Neuronal stem cell (in vitro differentiated cells): ENCODE results near the gene USPL1.

Source experiments
- DNase-seq: peaks from one replicate; pipeline ENCODE4 v3.0.0-alpha.2; 2013; ENCODE audit warnings: low spot score
- H2AFZ ChIP-seq: one replicate; pipeline ENCODE4 v1.6.1; 2013; ENCODE audit warnings: mild to moderate bottlenecking, low read length, inconsistent platforms
- H2AK5ac ChIP-seq: 2 replicates; pipeline ENCODE4 v1.6.1; 2013; ENCODE audit warnings: low read depth, mild to moderate bottlenecking, inconsistent platforms, low read length, moderate library complexity, mixed read lengths
- H2BK120ac ChIP-seq: 2 replicates; pipeline ENCODE4 v1.6.1; 2013; ENCODE audit warnings: low read depth, mild to moderate bottlenecking, inconsistent platforms, low read length, moderate library complexity, mixed read lengths
- H2BK12ac ChIP-seq: one replicate; pipeline ENCODE4 v1.6.1; 2013; ENCODE audit warnings: low read length, inconsistent platforms
- H2BK15ac ChIP-seq: 2 replicates; pipeline ENCODE4 v1.6.1; 2013; ENCODE audit warnings: mild to moderate bottlenecking, low read length, inconsistent platforms, mixed read lengths
- H2BK5ac ChIP-seq: one replicate; pipeline ENCODE4 v1.6.1; 2013; ENCODE audit warnings: inconsistent platforms, mild to moderate bottlenecking, low read length, moderate library complexity
- H3K14ac ChIP-seq: one replicate; pipeline ENCODE4 v1.6.1; 2013; ENCODE audit warnings: low read length, inconsistent platforms
- H3K18ac ChIP-seq: 2 replicates; pipeline ENCODE4 v1.6.1; 2013; ENCODE audit warnings: low read length, inconsistent platforms
- H3K23ac ChIP-seq: 2 replicates; pipeline ENCODE4 v1.6.1; 2013; ENCODE audit warnings: low read depth, mild to moderate bottlenecking, mixed read lengths, low read length, inconsistent platforms; ENCODE audit not compliant: poor library complexity
- H3K27ac ChIP-seq: replicated peaks from 3 replicates; pipeline ENCODE4 v1.5.1; 2013; ENCODE audit warnings: low read length, inconsistent platforms
- H3K27me3 ChIP-seq, 3 experiments: 2 replicates each; pipeline ENCODE4 v1.6.1; 2013; ENCODE audit warnings: low read length in 3 of 3, mild to moderate bottlenecking in 2 of 3, inconsistent platforms in 1 of 3, low read depth in 1 of 3, mixed read lengths in 1 of 3, moderate library complexity in 1 of 3; ENCODE audit not compliant: control insufficient read depth in 3 of 3, insufficient read depth in 3 of 3
- H3K36me3 ChIP-seq, 2 donors: replicated peaks in 1 of 2; 2 replicates each; pipeline ENCODE4 v1.6.1; 2013; ENCODE audit warnings: low read length in 2 of 2; ENCODE audit not compliant: control insufficient read depth in 2 of 2, insufficient read depth in 2 of 2
- H3K4ac ChIP-seq: 2 replicates; pipeline ENCODE4 v1.6.1; 2013; ENCODE audit warnings: inconsistent platforms, mild to moderate bottlenecking, low read length, moderate library complexity
- H3K4me1 ChIP-seq, 2 donors: 1 replicate in 1 of 2; 2 replicates in 1 of 2; pipeline ENCODE4 v1.6.1; 2013; ENCODE audit warnings: low read length in 2 of 2, low read depth in 1 of 2; ENCODE audit not compliant: control insufficient read depth in 2 of 2, insufficient read depth in 1 of 2
- H3K4me2 ChIP-seq: one replicate; pipeline ENCODE4 v1.6.1; 2013; ENCODE audit warnings: mild to moderate bottlenecking, low read length, inconsistent platforms; ENCODE audit not compliant: insufficient read depth, poor library complexity, severe bottlenecking
- H3K4me3 ChIP-seq, 2 donors: 2 replicates each; pipeline ENCODE4 v1.5.1; 2013; ENCODE audit warnings: low read length in 2 of 2, mild to moderate bottlenecking in 2 of 2, inconsistent platforms in 1 of 2, moderate library complexity in 1 of 2
- H3K79me1 ChIP-seq: one replicate; pipeline ENCODE4 v1.6.1; 2013; ENCODE audit warnings: low read depth, mild to moderate bottlenecking, inconsistent platforms, low read length, moderate library complexity
- H3K9ac ChIP-seq: one replicate; pipeline ENCODE4 v1.6.1; 2013; ENCODE audit warnings: mild to moderate bottlenecking, low read depth, low read length, inconsistent platforms; ENCODE audit not compliant: poor library complexity
- H3K9me3 ChIP-seq, 2 donors: replicated peaks in 1 of 2; 2 replicates each; pipeline versions ENCODE3 to v1.6.1; 2013; ENCODE audit warnings: low read length in 2 of 2, mild to moderate bottlenecking in 2 of 2, inconsistent platforms in 1 of 2, low read depth in 1 of 2, mixed read lengths in 1 of 2, moderate library complexity in 1 of 2; ENCODE audit not compliant: control insufficient read depth in 2 of 2, insufficient read depth in 1 of 2
- H4K8ac ChIP-seq: one replicate; pipeline ENCODE4 v1.6.1; 2013; ENCODE audit warnings: low read depth, mild to moderate bottlenecking, inconsistent platforms, low read length, moderate library complexity
- H4K91ac ChIP-seq: one replicate; pipeline ENCODE4 v1.6.1; 2013; ENCODE audit warnings: low read length, low read depth, mild to moderate bottlenecking, inconsistent platforms; ENCODE audit not compliant: poor library complexity
- WGBS, 2 donors: extraction: QIAGEN DNeasy Blood & Tissue Kit; methylation state at CpG; one replicate each; pipeline ENCODE4 v1.1.7; 2013; ENCODE audit warnings: missing lambda C conversion rate in 2 of 2, mixed read lengths in 1 of 2; ENCODE audit not compliant: insufficient read length in 2 of 2, insufficient replicate concordance in 1 of 2; ENCODE audit errors: extremely low coverage in 2 of 2; 5-methylcytosine and 5-hydroxymethylcytosine counted together

USPL1 gene

GRCh38 chr13:30645629-30646028 lies 27.9 kb downstream of the USPL1 start:
- Histone ChIP-seq H2AK5ac (no peak overlapping the region), H3K27me3 (no peaks in the 10 kb centered on the region), H4K91ac (no peak overlapping the region), H3K18ac (no peak overlapping the region), H3K27ac (no peak overlapping the region), H3K14ac (no peak overlapping the region), H3K4me1 (no peaks in the 10 kb centered on the region), H3K9ac (no peak overlapping the region), H3K9me3 (no peaks in the 10 kb centered on the region), H2BK15ac (no peak overlapping the region), H3K36me3 (peaks cover 16 to 98% of the 10 kb centered on the region in 2 donors), H3K4me2 (no peak overlapping the region), H3K23ac (no peak overlapping the region), H2BK120ac (no peak overlapping the region), H3K79me1 (no peaks in the 10 kb centered on the region), H3K4ac (no peak overlapping the region), H2AFZ (no peak overlapping the region), H4K8ac (no peak overlapping the region), H2BK5ac (no peak overlapping the region), H2BK12ac (no peak overlapping the region), H3K4me3 (no peak overlapping the region)
- DNase-seq: no peak

- Histone ChIP-seq H3K14ac (no peak overlapping the region), H4K8ac (no peak overlapping the region), H2BK12ac (no peak overlapping the region), H3K4me3 (no peak overlapping the region), H3K18ac (no peak overlapping the region), H3K4me2 (no peak overlapping the region), H3K36me3 (peaks cover 16 to 100% of the 10 kb centered on the region in 2 donors), H3K9me3 (no peaks in the 10 kb centered on the region), H3K27me3 (no peaks in the 10 kb centered on the region), H2AFZ (no peak overlapping the region), H2BK120ac (no peak overlapping the region), H3K79me1 (no peaks in the 10 kb centered on the region), H4K91ac (no peak overlapping the region), H3K4me1 (no peaks in the 10 kb centered on the region), H3K27ac (no peak overlapping the region), H2BK15ac (no peak overlapping the region), H3K9ac (no peak overlapping the region), H3K23ac (no peak overlapping the region), H3K4ac (no peak overlapping the region), H2BK5ac (no peak overlapping the region), H2AK5ac (no peak overlapping the region)
- no CpG with 5 or more reads among the region's 3 CpGs for WGBS, 2 donors
- no peak for DNase-seq
These were observed 29.7 kb downstream of the USPL1 start for GRCh38 chr13:30647420-30647819.

GRCh38 chr13:30647824-30648521 lies 30.3 kb downstream of the USPL1 start:
- H3K9me3 ChIP-seq: no peaks in the 10 kb centered on the region
- no peak for DNase-seq
- no peak overlapping the region for H4K91ac ChIP-seq
- H3K36me3 ChIP-seq: peaks cover 18 to 100% of the 10 kb centered on the region in 2 donors
- peaks cover 0 to 2% of the 10 kb centered on the region in 2 donors for H3K4me1 ChIP-seq
- WGBS, 2 donors: no CpG with 5 or more reads among the region's 6 CpGs
- no peak overlapping the region for H3K4me2 ChIP-seq
- no peaks in the 10 kb centered on the region for H3K27me3 ChIP-seq
- H2BK120ac ChIP-seq: no peak overlapping the region
- no peak overlapping the region for H2BK12ac ChIP-seq
- no peak overlapping the region for H2BK15ac ChIP-seq
- H3K23ac ChIP-seq: no peak overlapping the region
- no peak overlapping the region for H3K9ac ChIP-seq
- H3K14ac ChIP-seq: no peak overlapping the region
- H3K4ac ChIP-seq: no peak overlapping the region
- H4K8ac ChIP-seq: no peak overlapping the region
- no peak overlapping the region for H2BK5ac ChIP-seq
- no peak overlapping the region for H3K27ac ChIP-seq
- no peaks in the 10 kb centered on the region for H3K79me1 ChIP-seq
- no peak overlapping the region for H2AFZ ChIP-seq
- no peak overlapping the region for H2AK5ac ChIP-seq
- no peak overlapping the region for H3K4me3 ChIP-seq
- no peak overlapping the region for H3K18ac ChIP-seq

- no peak overlapping the region for H3K18ac ChIP-seq
- H3K23ac ChIP-seq: no peak overlapping the region
- no peaks in the 10 kb centered on the region for H3K79me1 ChIP-seq
- H3K4me1 ChIP-seq: peaks cover 0 to 2% of the 10 kb centered on the region in 2 donors
- H3K4ac ChIP-seq: no peak overlapping the region
- H2BK12ac ChIP-seq: no peak overlapping the region
- no peak overlapping the region for H2BK5ac ChIP-seq
- H3K14ac ChIP-seq: no peak overlapping the region
- H4K8ac ChIP-seq: no peak overlapping the region
- no peaks in the 10 kb centered on the region for H3K9me3 ChIP-seq
- H4K91ac ChIP-seq: no peak overlapping the region
- H3K36me3 ChIP-seq: peaks cover 17 to 100% of the 10 kb centered on the region in 2 donors
- no peak for DNase-seq
- no peaks in the 10 kb centered on the region for H3K27me3 ChIP-seq
- H3K27ac ChIP-seq: no peak overlapping the region
- no peak overlapping the region for H3K4me2 ChIP-seq
- H3K4me3 ChIP-seq: no peak overlapping the region
- H2AK5ac ChIP-seq: no peak overlapping the region
- no peak overlapping the region for H2BK120ac ChIP-seq
- no peak overlapping the region for H3K9ac ChIP-seq
- WGBS, 2 donors: no CpG with 5 or more reads among the region's 4 CpGs
- H2AFZ ChIP-seq: no peak overlapping the region
- no peak overlapping the region for H2BK15ac ChIP-seq
These were observed 30.8 kb downstream of the USPL1 start for GRCh38 chr13:30648522-30649012.
